Measurements from ENCODE around the gene FNIP2. TPM values are rescaled to one million over a fixed set of nuclear protein-coding genes. Genes with fewer than 3 reads are reported as not detected.

The FNIP2 gene
- total RNA-seq, 6 experiments from 2014 or later = 14.1 to 22.2 (median 18.2) TPM

- no peak for TF ChIP-seq CTCF (IDR thresholded peaks at IDR 0.05)
- H3K36me3 Mint-ChIP-seq (ENCODE audit: low read depth) = no peaks in the 10 kb centered on the region
- no peaks in the 10 kb centered on the region; the same call in 1 of the 2 replicates for H3K27me3 Mint-ChIP-seq (ENCODE audit: insufficient read depth)
Measured at GRCh38 chr4:158941321-158941720, 172.5 kb downstream of the FNIP2 start.

GRCh38 chr4:158941895-158942294 is 173.1 kb downstream of the FNIP2 start:
- no peaks in the 10 kb centered on the region for H3K36me3 Mint-ChIP-seq (ENCODE audit: low read depth)
- no peak for TF ChIP-seq CTCF (IDR thresholded peaks at IDR 0.05)
- no peaks in the 10 kb centered on the region; the same call in 1 of the 2 replicates for H3K27me3 Mint-ChIP-seq (ENCODE audit: insufficient read depth)
- no peak for DNase-seq
- no peaks in the 10 kb centered on the region for H3K9me3 Mint-ChIP-seq
- H3K27ac Mint-ChIP-seq = no peak overlapping the region
- H3K4me1 Mint-ChIP-seq (ENCODE audit: low read depth) = peaks cover 9% of the 10 kb centered on the region
- no peak overlapping the region for H3K4me3 Mint-ChIP-seq

More at GRCh38 chr4:158941321-158941720, 172.5 kb downstream of the FNIP2 start:
- H3K27ac Mint-ChIP-seq = no peak overlapping the region
- no peak overlapping the region for H3K4me3 Mint-ChIP-seq
- H3K9me3 Mint-ChIP-seq = no peaks in the 10 kb centered on the region
- H3K4me1 Mint-ChIP-seq (ENCODE audit: low read depth) = peaks cover 9% of the 10 kb centered on the region
- DNase-seq = no peak

- Mint-ChIP-seq H3K4me3 (no peak overlapping the region), H3K27me3 (ENCODE audit: insufficient read depth) (no peaks in the 10 kb centered on the region; the same call in none of the 2 replicates), H3K27ac (no peak overlapping the region), H3K36me3 (ENCODE audit: low read depth) (no peaks in the 10 kb centered on the region), H3K9me3 (0 out of 2 replicates have a peak, but pooled peaks cover 3% of the 10 kb centered on the region), H3K4me1 (ENCODE audit: low read depth) (peaks cover 22% of the 10 kb centered on the region)
- no peak for TF ChIP-seq CTCF (IDR thresholded peaks at IDR 0.05)
- no peak for DNase-seq
Measured at GRCh38 chr4:158945529-158946108, 176.8 kb downstream of the FNIP2 start.

GRCh38 chr4:158946825-158947224 is 178.0 kb downstream of the FNIP2 start:
- DNase-seq = no peak
- Mint-ChIP-seq H3K27ac (no peak overlapping the region), H3K27me3 (ENCODE audit: insufficient read depth) (no peaks in the 10 kb centered on the region; the same call in none of the 2 replicates), H3K9me3 (peaks cover 11% of the 10 kb centered on the region), H3K4me1 (ENCODE audit: low read depth) (peaks cover 22% of the 10 kb centered on the region), H3K36me3 (ENCODE audit: low read depth) (0 out of 2 replicates have a peak, but pooled peaks cover 8% of the 10 kb centered on the region), H3K4me3 (no peak overlapping the region)
- TF ChIP-seq CTCF (IDR thresholded peaks at IDR 0.05) = no peak

GRCh38 chr4:158948071-158948470 is 179.2 kb downstream of the FNIP2 start:
- Mint-ChIP-seq H3K4me3 (no peak overlapping the region), H3K4me1 (ENCODE audit: low read depth) (peaks cover 22% of the 10 kb centered on the region), H3K36me3 (ENCODE audit: low read depth) (peaks cover 19% of the 10 kb centered on the region), H3K27me3 (ENCODE audit: insufficient read depth) (no peaks in the 10 kb centered on the region; the same call in none of the 2 replicates), H3K27ac (no peak overlapping the region), H3K9me3 (peaks cover 23% of the 10 kb centered on the region)
- TF ChIP-seq CTCF (IDR thresholded peaks at IDR 0.05) = no peak
- DNase-seq = no peak
